Natural killer cell (primary cell): Measurements from ENCODE around the gene ZXDC. TPM values are rescaled to one million over a fixed set of nuclear protein-coding genes. Genes with fewer than 3 reads are reported as not detected.

Source experiments
- ATAC-seq, 3 donors: fragments of 150-1000 bp in 2 of 3; fragments of 200-7000 bp in 1 of 3; cut with Tn5 transposase; 1 replicate in 1 of 3; 2 replicates in 2 of 3; pipeline ENCODE4 v1.10.0; 2021; ENCODE audit warnings: mild to moderate bottlenecking in 2 of 3, moderate library complexity in 2 of 3
- DNase-seq, 2 donors: peaks; one replicate each; pipeline versions ENCODE4 v3.0.0 to v3.0.0-alpha.2; 2013 to 2021; ENCODE audit warnings: mixed read lengths in 1 of 2
- H3K27ac ChIP-seq: one replicate; pipeline ENCODE4 v1.5.1; 2013; ENCODE audit warnings: mild to moderate bottlenecking, low read length
- H3K27me3 ChIP-seq: one replicate; pipeline ENCODE4 v1.6.1; 2013; ENCODE audit warnings: low read length; ENCODE audit not compliant: control insufficient read depth, insufficient read depth
- H3K36me3 ChIP-seq: one replicate; pipeline ENCODE4 v1.6.1; 2013; ENCODE audit warnings: low read length; ENCODE audit not compliant: control insufficient read depth, insufficient read depth
- H3K4me1 ChIP-seq: one replicate; pipeline ENCODE4 v1.6.1; 2013; ENCODE audit warnings: low read length; ENCODE audit not compliant: control insufficient read depth, insufficient read depth
- H3K4me3 ChIP-seq: one replicate; pipeline ENCODE4 v1.5.1; 2013; ENCODE audit warnings: low read length
- H3K9me3 ChIP-seq: one replicate; pipeline ENCODE4 v1.6.1; 2013; ENCODE audit warnings: low read length; ENCODE audit not compliant: control insufficient read depth, insufficient read depth
- H3K27ac Mint-ChIP-seq, 2 donors: one replicate each; pipeline ENCODE4 v1.8.0; 2022; ENCODE audit warnings: mild to moderate bottlenecking in 2 of 2, mixed read lengths in 2 of 2, moderate library complexity in 1 of 2
- H3K27me3 Mint-ChIP-seq, 2 donors: one replicate each; pipeline ENCODE4 v1.8.0; 2022; ENCODE audit warnings: low read depth in 2 of 2, mixed read lengths in 2 of 2
- H3K36me3 Mint-ChIP-seq: one replicate; pipeline ENCODE4 v1.8.0; 2022; ENCODE audit warnings: mixed read lengths
- H3K4me1 Mint-ChIP-seq, 2 donors: one replicate each; pipeline ENCODE4 v1.8.0; 2022; ENCODE audit warnings: mixed read lengths in 2 of 2
- H3K4me3 Mint-ChIP-seq: one replicate; pipeline ENCODE4 v1.8.0; 2022; ENCODE audit warnings: mild to moderate bottlenecking, moderate library complexity, mixed read lengths
- H3K9me3 Mint-ChIP-seq, 2 donors: one replicate each; pipeline ENCODE4 v1.8.0; 2022; ENCODE audit warnings: mixed read lengths in 2 of 2
- CTCF ChIP-seq: fragments of 200-600 bp; IDR thresholded peaks from one replicate; pipeline ENCODE4 v1.8.0; 2022; ENCODE audit warnings: antibody characterized with exemption
- WGBS: methylation state at CpG from one replicate; pipeline ENCODE4 v1.1.7; 2013; ENCODE audit warnings: missing lambda C conversion rate; ENCODE audit not compliant: insufficient coverage; 5-methylcytosine and 5-hydroxymethylcytosine counted together
- intact Hi-C: fragments of 100-400 bp; cut with micrococcal nuclease; formaldehyde crosslinking; loops from one replicate; pipeline ENCODE4 v1.14.2; 2022
- total RNA-seq, 4 donors: library from RNA; stranded (reverse); fragments of 120-200 nt in 1 of 4; gene quantifications; one replicate each; pipeline versions ENCODE4 v1.2.3 to v1.2.4, GENCODE V29; 2013 to 2022

ZXDC gene
- total RNA-seq, 3 donors from 2014 or later (not counting 1 experiment from before 2014, with no cell fraction given): 56.1 to 70.2 (median 68.4) TPM

GRCh38 chr3:126517291-126517951 lies 41.7 kb upstream of the ZXDC start, which contains the start of gene UROC1:
Gene UROC1 (minus strand): TSS chr3:126517773. CDS start chr3:126517719, 54 bp downstream.
- no peaks in the 10 kb centered on the region for H3K4me1 Mint-ChIP-seq
- no peak within 1 kb of the TSS for H3K27ac Mint-ChIP-seq
- TF ChIP-seq CTCF: no peak
- 91% methylated on average over 16 of the region's 16 CpGs for WGBS
- Histone ChIP-seq H3K27ac (no peak within 1 kb of the TSS), H3K36me3 (no peaks in the 10 kb centered on the region), H3K4me3 (no peak within 1 kb of the TSS), H3K9me3 (no peaks in the 10 kb centered on the region), H3K27me3 (peaks cover under 1% of the 10 kb centered on the region), H3K4me1 (no peaks in the 10 kb centered on the region)
- intact Hi-C loops: no loop called here
- no peaks in the 10 kb centered on the region for H3K9me3 Mint-ChIP-seq
- peaks cover 0 to 2% of the 10 kb centered on the region in 2 donors for H3K27me3 Mint-ChIP-seq
- DNase-seq: no peak
- no peaks in the 10 kb centered on the region for H3K36me3 Mint-ChIP-seq
- H3K4me3 Mint-ChIP-seq: no peak within 1 kb of the TSS
- no peak for ATAC-seq

GRCh38 chr3:126516936-126517290 lies 41.2 kb upstream of the ZXDC start:
- no peak for TF ChIP-seq CTCF
- intact Hi-C loops: no loop called here
- Histone ChIP-seq H3K9me3 (no peaks in the 10 kb centered on the region), H3K4me3 (no peak overlapping the region), H3K27ac (no peak overlapping the region), H3K36me3 (no peaks in the 10 kb centered on the region), H3K4me1 (no peaks in the 10 kb centered on the region), H3K27me3 (no peaks in the 10 kb centered on the region)
- Mint-ChIP-seq H3K36me3 (no peaks in the 10 kb centered on the region), H3K4me1 (no peaks in the 10 kb centered on the region), H3K9me3 (no peaks in the 10 kb centered on the region), H3K27ac (no peak overlapping the region), H3K27me3 (peaks cover 0 to 2% of the 10 kb centered on the region in 2 donors), H3K4me3 (no peak overlapping the region)
- DNase-seq (no peak), ATAC-seq (no peak)
- WGBS: 95% methylated on average over 8 of the region's 9 CpGs

GRCh38 chr3:126516152-126516935 lies 40.7 kb upstream of the ZXDC start:
- H3K9me3 ChIP-seq: no peaks in the 10 kb centered on the region
- intact Hi-C loops: no loop called here
- ATAC-seq (no peak), DNase-seq (no peak)
- TF ChIP-seq CTCF: no peak
- no peaks in the 10 kb centered on the region for H3K4me1 ChIP-seq
- H3K27ac Mint-ChIP-seq: no peak overlapping the region
- H3K4me3 ChIP-seq: no peak overlapping the region
- no peaks in the 10 kb centered on the region for H3K27me3 ChIP-seq
- H3K27me3 Mint-ChIP-seq: peaks cover 0 to 2% of the 10 kb centered on the region in 2 donors
- no peaks in the 10 kb centered on the region for H3K4me1 Mint-ChIP-seq
- H3K4me3 Mint-ChIP-seq: no peak overlapping the region
- no peak overlapping the region for H3K27ac ChIP-seq
- H3K36me3 Mint-ChIP-seq: no peaks in the 10 kb centered on the region
- H3K36me3 ChIP-seq: no peaks in the 10 kb centered on the region
- WGBS: 79% methylated on average over 5 of the region's 6 CpGs
- H3K9me3 Mint-ChIP-seq: no peaks in the 10 kb centered on the region
